GM20431 (cell line): Measurements from ENCODE around the gene SLC31A2.
"Not testable (repeated sequence)": the region's sequence is repeated elsewhere in the genome, so short reads cannot be mapped to it uniquely, and the experiment has no call there.

ENCODE experiments used
- in situ Hi-C: fragments of 300-500 bp; cut with MseI, MboI; formaldehyde crosslinking; loops from one replicate; pipeline ENCODE4 v1.15.0; 2020; ENCODE audit warnings: low sequenced_read_pairs; ENCODE audit not compliant: unreplicated experiment

Gene SLC31A2

GRCh38 chr9:113148781-113149510, 1.9 kb upstream of the SLC31A2 start:
- in situ Hi-C loops = no loop called here

GRCh38 chr9:113149561-113149960, 1.2 kb upstream of the SLC31A2 start:
- in situ Hi-C loops = not testable (repeated sequence)

GRCh38 chr9:113151696-113152630, 1.2 kb downstream of the SLC31A2 start:
- in situ Hi-C loops = no loop called here

- in situ Hi-C loops = no loop called here
Observed at GRCh38 chr9:113152699-113153098, 1.9 kb downstream of the SLC31A2 start.

- in situ Hi-C loops = no loop called here
Observed at GRCh38 chr9:113153599-113153998, 2.8 kb downstream of the SLC31A2 start.

GRCh38 chr9:113154471-113154870, 3.7 kb downstream of the SLC31A2 start:
- in situ Hi-C loops = no loop called here

- in situ Hi-C loops = no loop called here
Observed at GRCh38 chr9:113154946-113155345, 4.1 kb downstream of the SLC31A2 start.

- in situ Hi-C loops = no loop called here
Observed at GRCh38 chr9:113155911-113156588, 5.2 kb downstream of the SLC31A2 start.

GRCh38 chr9:113156880-113157279, 6.1 kb downstream of the SLC31A2 start:
- in situ Hi-C loops = no loop called here

- in situ Hi-C loops = no loop called here
Observed at GRCh38 chr9:113158446-113158845, 7.6 kb downstream of the SLC31A2 start.

GRCh38 chr9:113160571-113160970, 9.8 kb downstream of the SLC31A2 start:
- in situ Hi-C loops = no loop called here

- in situ Hi-C loops = no loop called here
Observed at GRCh38 chr9:113163001-113163400, 12.2 kb downstream of the SLC31A2 start.

- in situ Hi-C loops = no loop called here
Observed at GRCh38 chr9:113164536-113165300, 13.9 kb downstream of the SLC31A2 start.

- in situ Hi-C loops = no loop called here
Observed at GRCh38 chr9:113166039-113166438, 15.2 kb downstream of the SLC31A2 start.

GRCh38 chr9:113168809-113169208, 18.0 kb downstream of the SLC31A2 start:
- in situ Hi-C loops = no loop called here

GRCh38 chr9:113173341-113173740, 22.5 kb downstream of the SLC31A2 start:
- in situ Hi-C loops = no loop called here

GRCh38 chr9:113176803-113177202, 26.0 kb downstream of the SLC31A2 start:
- in situ Hi-C loops = no loop called here

GRCh38 chr9:113177251-113177650, 26.4 kb downstream of the SLC31A2 start:
- in situ Hi-C loops = no loop called here

- in situ Hi-C loops = no loop called here
Observed at GRCh38 chr9:113178087-113178486, 27.3 kb downstream of the SLC31A2 start.

GRCh38 chr9:113179839-113180238, 29.0 kb downstream of the SLC31A2 start:
- in situ Hi-C loops = no loop called here
